K562 (cell line): ENCODE data around the gene KCNQ4. TPM values are rescaled to one million over a fixed set of nuclear protein-coding genes. Genes with fewer than 3 reads are reported as not detected.

Experiments
- ATAC-seq: fragments of 200-7000 bp; cut with Tn5 transposase; 3 replicates; pipeline ENCODE4 v1.9.1; 2020; ENCODE audit warnings: moderate library complexity
- BruUV-seq: library from RNA; stranded (reverse); fragments of 400-500 nt; replicated peaks from 2 replicates; lab custom pipeline; 2021; lab: Mats Ljungman, UMichigan
- CTCF ChIA-PET: fragments of 300-600 bp; formaldehyde crosslinking; extraction: SDS; loops from one replicate; lab custom pipeline; 2021; ENCODE audit warnings: low intra/inter-chr PET ratio; lab: Yijun Ruan, JAX
- POLR2A ChIA-PET: fragments of 300-600, 350-650 bp; sonication (Branson Sonifier 250); formaldehyde crosslinking; extraction: SDS; loops from one replicate; lab custom pipeline; 2021; ENCODE audit warnings: antibody characterized with exemption, inconsistent platforms; lab: Yijun Ruan, JAX
- DNase-seq, 4 experiments: peaks; one replicate each; pipeline versions ENCODE4 v3.0.0 to v3.0.0-alpha.2; 2011 to 2018; ENCODE audit warnings: low spot score in 3 of 4, mixed read lengths in 3 of 4; ENCODE audit errors: extremely low read depth in 1 of 4
- FAIRE-seq: peaks from 2 replicates; lab custom pipeline; 2011; peaks lifted over from hg19 to GRCh38; lab: Jason Lieb, UNC
- H2AFZ ChIP-seq: 2 replicates; pipeline ENCODE4 v1.6.0; 2011; ENCODE audit warnings: low read depth, low read length, control low read depth, inconsistent platforms
- H3K27ac ChIP-seq: fragments of 200-600 bp; 3 replicates; pipeline ENCODE4 v1.8.0; 2011; ENCODE audit warnings: low read depth, mild to moderate bottlenecking, control low read depth, inconsistent platforms, low read length, moderate library complexity, mixed read lengths; ENCODE audit errors: extremely low read depth
- H3K27me3 ChIP-seq, 2 experiments: fragments of 300-600 bp in 1 of 2; 2 replicates in 1 of 2; 3 replicates in 1 of 2; pipeline versions ENCODE4 v1.6.0 to v1.8.0; 2011; ENCODE audit warnings: inconsistent platforms in 2 of 2, low read length in 2 of 2, mild to moderate bottlenecking in 1 of 2, mixed read lengths in 1 of 2, moderate library complexity in 1 of 2; ENCODE audit not compliant: control insufficient read depth in 2 of 2, insufficient read depth in 2 of 2
- H3K36me3 ChIP-seq: fragments of 300-600 bp; 3 replicates; pipeline ENCODE4 v1.8.0; 2011; ENCODE audit warnings: mild to moderate bottlenecking, low read length, inconsistent platforms; ENCODE audit not compliant: control insufficient read depth, insufficient read depth
- H3K4me1 ChIP-seq, 2 experiments: fragments of 200-600 bp in 1 of 2; replicated peaks in 1 of 2; 2 replicates in 1 of 2; 3 replicates in 1 of 2; pipeline versions ENCODE4 v1.5.1 to v1.8.0; 2011; ENCODE audit warnings: inconsistent platforms in 2 of 2, low read length in 2 of 2, mild to moderate bottlenecking in 1 of 2, mixed read lengths in 1 of 2, moderate library complexity in 1 of 2; ENCODE audit not compliant: control insufficient read depth in 2 of 2, insufficient read depth in 2 of 2
- H3K4me2 ChIP-seq: 2 replicates; pipeline ENCODE4 v1.6.1; 2011; ENCODE audit warnings: low read length, control low read depth, inconsistent platforms, mixed read lengths; ENCODE audit not compliant: insufficient read depth
- H3K4me3 ChIP-seq: fragments of 200-600 bp; sonication (generic), shearing (Covaris generic); 2 replicates; pipeline ENCODE4 v1.5.1; 2016; ENCODE audit warnings: control low read depth, inconsistent platforms
- H3K79me2 ChIP-seq: fragments of 200-600 bp; 3 replicates; pipeline ENCODE4 v1.8.0; 2011; ENCODE audit warnings: low read length, inconsistent platforms; ENCODE audit not compliant: control insufficient read depth, insufficient read depth
- H3K9ac ChIP-seq, 2 experiments: 2 replicates each; pipeline versions ENCODE4 v1.6.0 to v1.6.1; 2011; ENCODE audit warnings: low read depth in 2 of 2, low read length in 2 of 2, control low read depth in 1 of 2, inconsistent platforms in 1 of 2, mild to moderate bottlenecking in 1 of 2, mixed read lengths in 1 of 2; ENCODE audit not compliant: insufficient read depth in 1 of 2
- H3K9me1 ChIP-seq: one replicate; pipeline ENCODE4 v1.6.0; 2011; ENCODE audit warnings: inconsistent platforms, mild to moderate bottlenecking, low read length, moderate library complexity; ENCODE audit not compliant: control insufficient read depth, insufficient read depth
- H3K9me3 ChIP-seq: replicated peaks from 2 replicates; pipeline ENCODE4 v1.5.1; 2011; ENCODE audit warnings: low read depth, low read length, inconsistent platforms; ENCODE audit not compliant: control insufficient read depth, insufficient read depth
- H4K20me1 ChIP-seq: replicated peaks from 2 replicates; pipeline ENCODE4 v1.6.1; 2011; ENCODE audit warnings: low read length, inconsistent platforms, mixed read lengths; ENCODE audit not compliant: control insufficient read depth, insufficient read depth
- CBFA2T3 ChIP-seq: fragments of 450-650 bp; IDR thresholded peaks from 2 replicates; pipeline ENCODE4 v1.6.1; 2017
- EGR1 ChIP-seq: fragments of 450-650 bp; conservative IDR thresholded peaks from 2 replicates; pipeline ENCODE4 v1.6.1; 2017; ENCODE audit warnings: mild to moderate bottlenecking
- KAT2B ChIP-seq: IDR thresholded peaks from one replicate; pipeline ENCODE4 v1.6.1; 2012; ENCODE audit warnings: low read depth, mild to moderate bottlenecking, control low read depth, inconsistent platforms, low read length, moderate library complexity
- MCM5 ChIP-seq: fragments of 450-650 bp; IDR thresholded peaks from 2 replicates; pipeline ENCODE4 v1.6.1; 2016; ENCODE audit warnings: low read depth
- MLX ChIP-seq, 2 experiments: fragments of 450-650 bp in 1 of 2; sonication (generic) in 1 of 2; formaldehyde crosslinking; conservative IDR thresholded peaks; 2 replicates each; pipeline versions ENCODE4 v1.4.0 to v1.8.1; 2020 to 2022; ENCODE audit warnings: mild to moderate bottlenecking in 1 of 2, missing genetic modification reagents in 1 of 2
- NEUROD1 ChIP-seq: fragments of 150-350 bp; IDR thresholded peaks from 2 replicates; pipeline ENCODE4 v1.6.1; 2014; ENCODE audit warnings: borderline replicate concordance, low read length, low read depth; ENCODE audit not compliant: partially characterized antibody
- NR2C1 ChIP-seq, 2 experiments: fragments of 450-650 bp; IDR thresholded peaks; 2 replicates each; pipeline ENCODE4 v1.6.1; 2017; ENCODE audit warnings: mild to moderate bottlenecking in 2 of 2, antibody characterized with exemption in 1 of 2, inconsistent platforms in 1 of 2, missing compliant biosample characterization in 1 of 2, missing genetic modification characterization in 1 of 2
- NR3C1 ChIP-seq: sonication (generic); formaldehyde crosslinking; IDR thresholded peaks from 2 replicates; pipeline ENCODE4 v1.8.1; 2022; ENCODE audit warnings: missing genetic modification reagents
- NR4A1 ChIP-seq, 2 experiments: fragments of 250-450 bp in 1 of 2; fragments of 450-650 bp in 1 of 2; sonication (Bioruptor Pico) in 1 of 2; IDR thresholded peaks; 2 replicates each; pipeline versions ENCODE4 v1.4.0 to v1.6.1; 2016 to 2020; ENCODE audit warnings: mild to moderate bottlenecking in 2 of 2, missing compliant biosample characterization in 1 of 2, missing genetic modification characterization in 1 of 2, moderate library complexity in 1 of 2
- PML ChIP-seq: IDR thresholded peaks from 2 replicates; pipeline ENCODE4 v1.6.1; 2012; ENCODE audit warnings: low read length, inconsistent platforms
- POU5F1 ChIP-seq: fragments of 150-350 bp; IDR thresholded peaks from 2 replicates; pipeline ENCODE4 v1.6.1; 2014; ENCODE audit warnings: borderline replicate concordance, low read length, low read depth, mild to moderate bottlenecking; ENCODE audit not compliant: partially characterized antibody
- ZFP36 ChIP-seq: fragments of 150-350 bp; IDR thresholded peaks from 2 replicates; pipeline ENCODE4 v1.6.1; 2018; ENCODE audit warnings: low read length, low read depth; ENCODE audit not compliant: partially characterized antibody
- ZNF239 ChIP-seq: fragments of 250-450 bp; sonication (Bioruptor Pico); IDR thresholded peaks from 2 replicates; pipeline ENCODE4 v1.4.0; 2020; ENCODE audit warnings: mild to moderate bottlenecking
- ZNF24 ChIP-seq: fragments of 450-650 bp; IDR thresholded peaks from 2 replicates; pipeline ENCODE4 v1.6.1; 2016
- WGBS: fragments of 100-300 bp; shearing (Covaris generic); methylation state at CpG from one replicate; pipeline ENCODE4 v1.1.6; 2016; ENCODE audit warnings: low coverage, mixed read lengths; ENCODE audit not compliant: insufficient coverage; ENCODE audit errors: missing lambda C conversion rate; 5-methylcytosine and 5-hydroxymethylcytosine counted together
- in situ Hi-C: fragments of 300-500 bp; cut with MboI; formaldehyde crosslinking; loops from 4 replicates; pipeline ENCODE4 v1.15.0; 2018; ENCODE audit warnings: inconsistent platforms, mixed read lengths
- intact Hi-C: fragments of 100-400 bp; cut with micrococcal nuclease; formaldehyde crosslinking; loops from 2 replicates; pipeline ENCODE4 v1.14.2; 2022
- polyA plus RNA-seq, 8 experiments: library from polyadenylated mRNA; depleted of rRNA in 4 of 8; stranded (reverse) in 5 of 8; unstranded in 3 of 8; fragments of >200 nt; fragmentation: Nextera tagmentation in 2 of 8; fragmentation: Illumina TruSeq in 1 of 8; extraction: Ambion mirVana in 2 of 8; extraction: Trizol in 1 of 8; gene quantifications; 2 replicates each; pipeline versions ENCODE4 v1.2.1 to v1.2.3, GENCODE V29; 2011 to 2014; ENCODE audit warnings: inconsistent platforms in 1 of 8, missing spikeins in 1 of 8
- total RNA-seq, 7 experiments: library from RNA; depleted of rRNA in 6 of 7; stranded (reverse); fragments of >200 nt in 6 of 7; fragmentation: Illumina TruSeq in 2 of 7; extraction: Trizol in 2 of 7; gene quantifications; 2 replicates each; pipeline versions ENCODE4 v1.2.1 to v1.2.3, GENCODE V29; 2011 to 2021; ENCODE audit warnings: low replicate concordance in 1 of 7

The KCNQ4 gene
- total and polyA plus RNA-seq, 9 of the 15 experiments (the other 6 are each of a cell fraction or from before 2014, with no cell fraction given), result 0.07 to 4.1 (median 0.79) TPM

- in situ Hi-C loops, result no loop called here
- FAIRE-seq, result no peak
Measured at GRCh38 chr1:40873863-40874472, 90.4 kb downstream of the KCNQ4 start.

More at GRCh38 chr1:40873863-40874472, 90.4 kb downstream of the KCNQ4 start:
- 0 out of 2 replicates have a peak overlapping the region, but pooled peaks have one; percentile 2 for H2AFZ ChIP-seq
- ChIA-PET CTCF (interaction anchor here (0.6 kb wide), 1 partner anchor 34 kb away, joined by 3 read pairs; no protein-coding TSS in a partner anchor), POLR2A (interaction anchor here (1.1 to 5.0 kb wide), 3 partner anchors 10 to 91 kb away, joined by 3 to 16 read pairs (median 3); no protein-coding TSS in a partner anchor)
- 70% methylated on average over 7 of the region's 7 CpGs for WGBS
- no TSS peak for BruUV-seq
- TF ChIP-seq POU5F1 (no peak), ZFP36 (no peak), NR4A1 (CRISPR knock-in tag; IDR thresholded peaks at IDR 0.05) (no peak), NR4A1 (tag; IDR thresholded peaks at IDR 0.05) (peak; percentile 71; the same call in 1 of the 2 replicates), PML (no peak), NEUROD1 (no peak), MCM5 (no peak), CBFA2T3 (0 out of 2 replicates have a peak, but pooled peaks have one; percentile 14), NR2C1 (IDR thresholded peaks at IDR 0.05) (no peak), NR2C1 (tag; IDR thresholded peaks at IDR 0.05) (peak; percentile 24; the same call in 1 of the 2 replicates), NR3C1 (CRISPR knock-in tag) (no peak), EGR1 (0 out of 2 replicates have a peak, but pooled peaks have one; percentile 5), MLX (CRISPR knock-in tag; conservative IDR thresholded peaks at IDR 0.05) (no peak), ZNF239 (CRISPR knock-in tag) (no peak), KAT2B (no peak), ZNF24 (peak; percentile 95)
- DNase-seq (no peak), ATAC-seq (no peak)
- H3K9me3 ChIP-seq, result peaks cover 4% of the 10 kb centered on the region; the same call in 1 of the 2 replicates
- no peak overlapping the region for H3K4me2 ChIP-seq
- no peaks in the 10 kb centered on the region for H3K79me2 ChIP-seq
- H3K4me3 ChIP-seq, result no peak overlapping the region
- no peaks in the 10 kb centered on the region for H3K36me3 ChIP-seq
- H4K20me1 ChIP-seq, result no peaks in the 10 kb centered on the region
- H3K9ac ChIP-seq, result no peak overlapping the region; a peak in 1 of 4 replicates
- H3K27ac ChIP-seq, result no peak overlapping the region
- H3K4me1 ChIP-seq, result peaks cover 28 to 36% of the 10 kb centered on the region in 2 experiments
- no peaks in the 10 kb centered on the region for H3K9me1 ChIP-seq
- H3K27me3 ChIP-seq, result no peaks in the 10 kb centered on the region; a peak in 1 of 5 replicates
- intact Hi-C loops, result no loop called here
